ENCODE measurements around the gene DLK1.

The DLK1 gene

GRCh38 chr14:100693877-100694578 lies 32.7 kb upstream of the DLK1 start:
- no peak for DNase-seq (ENCODE audit: low read depth, low spot score)

GRCh38 chr14:100694579-100695422 lies 31.9 kb upstream of the DLK1 start:
- no peak for DNase-seq (ENCODE audit: low read depth, low spot score)

- no peak for DNase-seq (ENCODE audit: low read depth, low spot score)
These were observed 31.3 kb upstream of the DLK1 start for GRCh38 chr14:100695423-100695738.

DNA sequence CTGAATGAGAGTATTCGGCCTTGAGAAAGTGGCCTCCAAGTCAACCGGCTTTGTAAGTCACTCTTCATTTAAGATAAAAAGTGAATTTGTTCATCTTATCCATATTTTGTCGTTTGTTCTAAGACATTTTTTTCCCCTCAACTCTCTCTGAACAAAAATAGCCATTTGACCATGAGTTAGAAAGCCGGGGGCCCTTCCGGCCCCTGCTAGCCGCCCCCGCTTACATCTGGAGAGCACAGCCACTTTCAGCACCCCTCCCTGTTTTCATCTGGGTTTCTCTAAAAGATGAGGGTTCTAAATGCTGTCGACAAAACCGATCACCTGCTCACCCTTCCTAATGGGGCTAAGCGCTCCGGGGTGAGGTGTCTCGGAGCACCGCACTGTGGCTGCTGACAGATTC lies 30.7 kb upstream of the DLK1 start:
- no peak for DNase-seq (ENCODE audit: low read depth, low spot score)

- DNase-seq (ENCODE audit: low read depth, low spot score): peak; percentile 39
These were observed 30.1 kb upstream of the DLK1 start for GRCh38 chr14:100696590-100696989.

GRCh38 chr14:100698066-100698465 lies 28.6 kb upstream of the DLK1 start:
- DNase-seq (ENCODE audit: low read depth, low spot score): no peak

DNA sequence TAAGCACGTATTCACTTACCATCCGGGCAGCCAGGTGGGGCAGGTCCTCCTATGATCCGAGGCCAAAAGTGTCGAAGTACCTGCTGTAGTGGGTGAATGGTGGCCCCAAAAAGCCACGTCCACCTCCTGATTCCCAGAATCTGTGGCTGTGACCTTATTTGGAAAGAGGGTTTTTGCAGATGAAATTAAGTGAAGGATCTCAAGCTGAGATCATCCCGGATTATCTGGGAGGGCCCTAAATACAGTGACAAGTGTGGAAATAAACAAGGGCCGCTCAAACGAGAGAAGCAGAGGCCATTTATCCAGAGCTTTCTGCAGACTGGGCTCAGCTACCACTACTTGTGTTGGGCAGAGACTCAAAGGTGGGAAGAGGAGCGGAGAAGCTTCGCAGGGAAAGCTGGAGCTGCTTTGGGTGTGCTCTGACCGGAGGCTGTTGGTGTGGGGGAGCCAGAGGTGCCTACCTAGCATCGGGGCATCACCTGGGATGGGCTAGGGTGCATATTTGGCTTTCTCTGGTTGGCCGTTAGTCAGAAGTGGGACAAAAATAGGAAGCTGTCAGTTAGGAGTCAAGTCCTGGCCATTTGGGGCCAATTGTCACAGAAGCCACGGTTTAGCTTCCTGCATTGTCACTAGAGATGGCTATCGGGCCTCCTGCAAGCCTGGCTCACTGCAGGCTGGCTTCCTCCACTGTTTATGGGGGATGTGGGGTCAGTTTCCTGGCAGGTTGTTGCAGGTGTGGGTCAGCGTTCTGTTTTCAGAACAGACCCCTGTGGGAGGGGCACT lies 27.8 kb upstream of the DLK1 start:
- no peak for DNase-seq (ENCODE audit: low read depth, low spot score)

- DNase-seq (ENCODE audit: low read depth, low spot score): no peak
These were observed 25.4 kb upstream of the DLK1 start for GRCh38 chr14:100701314-100701713.

GRCh38 chr14:100702590-100702989 lies 24.1 kb upstream of the DLK1 start:
- DNase-seq (ENCODE audit: low read depth, low spot score): no peak

DNA sequence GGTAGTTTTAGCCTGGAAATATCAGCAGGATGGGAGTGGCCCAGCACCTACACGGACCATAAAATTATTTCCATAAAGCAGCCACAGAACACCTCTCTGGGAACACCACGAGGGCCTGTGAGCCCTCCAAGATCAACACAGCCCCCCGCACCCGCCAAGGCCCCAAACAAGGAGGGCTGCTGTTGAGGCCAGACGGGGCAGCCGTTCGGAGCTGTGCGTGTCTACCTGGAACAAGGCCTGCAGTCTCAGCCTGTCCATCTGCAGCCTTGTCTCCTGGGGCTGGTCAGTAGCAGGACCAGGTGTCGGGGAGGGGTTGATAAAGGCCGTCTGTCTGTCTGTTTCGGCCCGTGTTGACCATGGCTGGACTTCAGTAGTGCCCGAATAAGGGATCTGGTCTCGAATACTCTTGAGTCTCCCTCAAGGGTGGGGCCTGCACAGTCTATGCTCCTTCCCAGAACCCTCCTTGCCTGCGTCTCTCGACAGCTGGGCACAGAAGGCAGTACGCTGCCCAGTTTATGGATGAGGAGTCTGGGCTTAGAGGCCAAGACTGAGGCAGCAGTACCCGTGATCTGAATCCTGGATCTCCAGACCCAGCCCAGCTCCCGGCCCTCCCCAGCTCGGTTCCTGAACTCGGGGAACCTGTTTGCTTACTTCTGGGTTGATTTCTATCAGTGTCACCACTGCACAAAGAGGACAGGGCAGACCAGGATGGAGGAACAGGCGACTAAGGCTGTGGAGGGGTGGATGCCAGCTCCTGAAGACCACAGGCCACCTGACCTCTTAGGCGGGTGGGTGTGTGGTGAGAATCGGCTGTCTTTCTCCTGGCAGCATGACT lies 23.1 kb upstream of the DLK1 start:
- peak; percentile 70 for DNase-seq (ENCODE audit: low read depth, low spot score)

GRCh38 chr14:100706200-100706599 lies 20.5 kb upstream of the DLK1 start:
- DNase-seq (ENCODE audit: low read depth, low spot score): no peak

- no peak for DNase-seq (ENCODE audit: low read depth, low spot score)
These were observed 19.8 kb upstream of the DLK1 start for GRCh38 chr14:100706860-100707259.

DNA sequence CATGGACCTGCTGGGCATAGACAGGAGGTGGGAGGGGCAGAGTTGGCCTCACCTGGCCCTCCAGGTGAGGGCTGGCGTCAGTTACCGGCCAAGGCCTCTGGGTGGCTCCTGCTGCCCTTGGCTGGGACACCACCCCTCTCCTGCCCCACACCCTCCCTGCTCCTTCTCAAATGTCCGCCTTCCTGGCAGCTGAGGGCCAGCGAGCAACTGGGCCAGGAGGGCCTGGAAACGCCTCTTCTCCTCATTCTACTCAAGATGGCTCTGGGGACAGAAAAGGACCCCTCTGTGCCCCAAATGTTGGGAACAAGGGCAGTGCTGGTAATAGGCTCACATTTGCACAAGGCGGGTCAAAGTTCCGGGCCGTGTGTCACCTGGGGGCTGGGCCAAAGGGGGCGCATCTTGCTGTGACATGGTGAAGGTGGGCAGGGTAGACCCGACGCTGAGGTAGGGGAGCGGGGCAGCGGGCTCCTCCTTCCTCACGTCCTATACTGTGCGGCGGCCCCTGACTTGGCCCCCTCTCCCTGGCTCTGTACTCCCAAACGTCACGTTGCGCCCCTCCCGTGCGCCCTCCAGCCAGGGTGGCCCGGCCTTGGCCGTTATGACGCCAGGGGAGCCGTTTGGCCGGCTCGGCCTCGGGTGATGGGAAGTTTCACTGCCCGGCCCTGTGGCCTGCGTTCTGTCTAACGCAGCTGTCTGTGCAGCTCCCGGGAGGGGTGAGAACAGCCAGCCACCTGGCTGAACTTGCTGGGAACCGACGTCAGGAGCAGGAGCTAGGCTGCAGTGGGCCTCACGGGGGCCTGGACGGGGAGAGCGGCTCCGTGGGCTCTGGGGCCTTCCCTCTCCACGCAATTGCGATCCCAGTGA lies 18.0 kb upstream of the DLK1 start:
- peak; percentile 81 for DNase-seq (ENCODE audit: low read depth, low spot score)

- DNase-seq (ENCODE audit: low read depth, low spot score): peak; percentile 55
These were observed 17.1 kb upstream of the DLK1 start for GRCh38 chr14:100709289-100710284.

DNA sequence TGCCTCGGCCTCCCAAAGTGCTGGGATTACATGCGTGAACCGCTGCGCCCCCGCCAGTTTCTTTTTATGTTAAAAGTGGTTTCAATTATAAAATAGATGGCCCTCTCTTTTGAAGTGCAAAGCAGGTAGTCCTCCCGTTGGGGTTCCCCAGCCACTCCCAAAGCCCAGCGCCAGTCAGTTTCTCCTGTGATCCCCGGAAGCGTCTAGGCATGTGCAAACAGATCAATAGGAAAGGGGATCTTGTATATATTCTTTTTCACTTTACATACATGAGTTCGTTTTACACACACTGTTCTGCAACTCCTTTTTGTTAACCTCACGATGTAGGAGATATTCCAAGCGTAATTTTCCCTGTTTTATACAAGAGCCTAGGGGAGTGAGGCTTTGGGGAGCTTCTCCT lies 16.3 kb upstream of the DLK1 start:
- DNase-seq (ENCODE audit: low read depth, low spot score): no peak

DNA sequence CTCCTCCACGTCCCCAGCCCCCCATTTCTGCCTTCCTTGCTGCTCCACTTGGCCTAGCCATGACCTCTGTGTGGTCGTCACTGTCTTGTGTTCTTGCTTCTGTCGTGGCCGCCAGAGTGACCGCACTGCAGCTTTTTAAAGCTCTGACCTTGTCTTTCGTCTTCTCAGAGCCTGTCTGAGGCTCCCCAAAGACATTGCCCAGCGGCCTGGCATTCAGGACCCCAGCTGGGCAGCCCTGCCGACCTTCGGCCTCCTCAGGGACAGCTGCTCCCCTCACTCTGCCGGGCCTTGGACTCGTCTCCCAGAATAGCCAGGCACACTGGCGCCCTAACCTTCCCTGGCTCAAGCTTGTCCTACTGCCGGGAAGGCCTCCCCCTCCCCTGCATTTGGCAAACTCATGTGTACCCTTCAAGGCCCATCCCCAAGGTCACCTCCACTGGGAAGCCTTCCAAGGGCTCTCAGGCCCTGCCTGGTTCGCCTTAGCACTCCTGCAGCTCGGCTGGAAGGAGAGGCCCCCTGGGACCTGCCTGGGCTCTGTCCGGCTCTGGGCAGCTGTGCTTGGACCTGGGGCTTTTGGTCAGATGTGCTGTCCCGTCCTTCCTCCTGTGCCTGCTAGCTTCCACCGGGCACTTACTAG lies 15.7 kb upstream of the DLK1 start:
- DNase-seq (ENCODE audit: low read depth, low spot score): no peak

DNA sequence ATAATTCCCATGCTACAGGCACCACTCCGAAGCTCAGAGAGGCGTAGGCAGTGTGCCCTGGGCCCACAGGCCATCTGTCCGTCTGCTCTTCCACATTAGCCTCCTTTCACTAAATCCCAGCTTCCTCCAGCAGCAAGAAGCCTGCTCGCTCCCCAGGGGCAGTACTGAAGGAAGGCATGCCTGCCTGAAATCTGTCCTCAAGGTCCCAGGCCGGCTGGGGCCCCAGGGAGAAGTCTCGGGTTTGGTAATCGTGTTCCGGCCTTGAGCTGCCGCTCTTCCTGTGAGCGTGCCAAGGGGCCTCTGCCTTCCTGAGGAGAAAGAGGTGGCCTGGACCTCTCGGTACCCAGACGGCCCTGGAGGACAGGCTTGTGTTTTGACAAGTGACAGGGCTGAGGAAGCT lies 15.2 kb upstream of the DLK1 start:
- DNase-seq (ENCODE audit: low read depth, low spot score): peak; percentile 59

DNA sequence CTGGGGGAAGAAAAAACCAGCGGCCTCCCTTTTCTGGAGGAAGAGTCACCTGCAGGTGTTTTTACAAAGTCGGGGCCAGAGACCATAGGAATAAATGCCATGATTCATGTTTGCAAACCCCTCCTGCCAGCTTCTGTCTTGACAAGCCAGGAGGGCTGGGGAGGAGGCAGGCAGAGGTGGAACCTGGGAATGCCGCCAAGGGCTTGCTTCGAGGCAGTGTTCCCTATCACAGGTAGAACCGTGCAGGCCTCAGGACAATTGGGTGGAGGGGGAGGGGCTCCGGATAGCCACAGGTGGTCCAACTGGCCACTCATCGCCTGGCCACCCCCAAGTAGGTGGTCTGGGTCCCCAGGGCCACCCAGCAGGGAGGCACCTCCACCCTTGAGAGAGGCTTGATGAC lies 14.2 kb upstream of the DLK1 start:
- DNase-seq (ENCODE audit: low read depth, low spot score): no peak

GRCh38 chr14:100713705-100714104 lies 13.0 kb upstream of the DLK1 start:
- no peak for DNase-seq (ENCODE audit: low read depth, low spot score)

All from ELF-1 (cell line).